Measurements from ENCODE around the gene POU3F2.

DNA sequence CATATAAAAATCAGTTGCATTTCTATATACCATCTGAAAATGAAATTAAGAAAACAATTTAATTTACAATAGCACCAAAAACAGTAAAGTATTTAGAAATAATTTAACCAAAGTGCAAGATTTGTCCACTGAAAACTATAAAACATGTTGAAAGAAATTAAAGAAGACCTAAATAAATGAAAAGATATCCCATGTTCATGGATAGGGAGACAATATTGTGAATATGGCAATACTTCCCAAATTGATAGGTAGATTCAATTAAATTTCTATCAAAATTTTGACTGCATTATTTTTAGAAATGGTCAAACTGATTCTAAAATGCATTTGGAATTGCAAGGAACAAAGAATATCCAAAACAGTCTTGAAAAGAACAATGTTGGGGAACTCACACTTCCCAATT, 17.6 kb upstream of the POU3F2 start:
- TF ChIP-seq ZNF202 (tag by site-specific recombination; IDR thresholded peaks at IDR 0.05; ENCODE audit: borderline replicate concordance), result no peak
- TF ChIP-seq, protein P1, sequence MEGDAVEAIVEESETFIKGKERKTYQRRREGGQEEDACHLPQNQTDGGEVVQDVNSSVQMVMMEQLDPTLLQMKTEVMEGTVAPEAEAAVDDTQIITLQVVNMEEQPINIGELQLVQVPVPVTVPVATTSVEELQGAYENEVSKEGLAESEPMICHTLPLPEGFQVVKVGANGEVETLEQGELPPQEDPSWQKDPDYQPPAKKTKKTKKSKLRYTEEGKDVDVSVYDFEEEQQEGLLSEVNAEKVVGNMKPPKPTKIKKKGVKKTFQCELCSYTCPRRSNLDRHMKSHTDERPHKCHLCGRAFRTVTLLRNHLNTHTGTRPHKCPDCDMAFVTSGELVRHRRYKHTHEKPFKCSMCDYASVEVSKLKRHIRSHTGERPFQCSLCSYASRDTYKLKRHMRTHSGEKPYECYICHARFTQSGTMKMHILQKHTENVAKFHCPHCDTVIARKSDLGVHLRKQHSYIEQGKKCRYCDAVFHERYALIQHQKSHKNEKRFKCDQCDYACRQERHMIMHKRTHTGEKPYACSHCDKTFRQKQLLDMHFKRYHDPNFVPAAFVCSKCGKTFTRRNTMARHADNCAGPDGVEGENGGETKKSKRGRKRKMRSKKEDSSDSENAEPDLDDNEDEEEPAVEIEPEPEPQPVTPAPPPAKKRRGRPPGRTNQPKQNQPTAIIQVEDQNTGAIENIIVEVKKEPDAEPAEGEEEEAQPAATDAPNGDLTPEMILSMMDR (tag by site-specific recombination; IDR thresholded peaks at IDR 0.05), result no peak
- no peak for TF ChIP-seq ZNF174 (tag by site-specific recombination; IDR thresholded peaks at IDR 0.05)
- no peak for TF ChIP-seq ZNF391 (tag by site-specific recombination; IDR thresholded peaks at IDR 0.05; ENCODE audit: borderline replicate concordance, low read depth)
- TF ChIP-seq ZBTB7A (tag by site-specific recombination; IDR thresholded peaks at IDR 0.05; ENCODE audit: low read depth), result no peak
- no peak for TF ChIP-seq SCRT2 (tag by site-specific recombination; IDR thresholded peaks at IDR 0.05)
- TF ChIP-seq SETDB1 (IDR thresholded peaks at IDR 0.05; ENCODE audit: insufficient read length, low read length), result no peak
- TF ChIP-seq YY1 (tag by site-specific recombination; IDR thresholded peaks at IDR 0.05), result no peak
- no peak for TF ChIP-seq ZNF629 (tag by site-specific recombination; IDR thresholded peaks at IDR 0.05)
- TF ChIP-seq, protein P2, sequence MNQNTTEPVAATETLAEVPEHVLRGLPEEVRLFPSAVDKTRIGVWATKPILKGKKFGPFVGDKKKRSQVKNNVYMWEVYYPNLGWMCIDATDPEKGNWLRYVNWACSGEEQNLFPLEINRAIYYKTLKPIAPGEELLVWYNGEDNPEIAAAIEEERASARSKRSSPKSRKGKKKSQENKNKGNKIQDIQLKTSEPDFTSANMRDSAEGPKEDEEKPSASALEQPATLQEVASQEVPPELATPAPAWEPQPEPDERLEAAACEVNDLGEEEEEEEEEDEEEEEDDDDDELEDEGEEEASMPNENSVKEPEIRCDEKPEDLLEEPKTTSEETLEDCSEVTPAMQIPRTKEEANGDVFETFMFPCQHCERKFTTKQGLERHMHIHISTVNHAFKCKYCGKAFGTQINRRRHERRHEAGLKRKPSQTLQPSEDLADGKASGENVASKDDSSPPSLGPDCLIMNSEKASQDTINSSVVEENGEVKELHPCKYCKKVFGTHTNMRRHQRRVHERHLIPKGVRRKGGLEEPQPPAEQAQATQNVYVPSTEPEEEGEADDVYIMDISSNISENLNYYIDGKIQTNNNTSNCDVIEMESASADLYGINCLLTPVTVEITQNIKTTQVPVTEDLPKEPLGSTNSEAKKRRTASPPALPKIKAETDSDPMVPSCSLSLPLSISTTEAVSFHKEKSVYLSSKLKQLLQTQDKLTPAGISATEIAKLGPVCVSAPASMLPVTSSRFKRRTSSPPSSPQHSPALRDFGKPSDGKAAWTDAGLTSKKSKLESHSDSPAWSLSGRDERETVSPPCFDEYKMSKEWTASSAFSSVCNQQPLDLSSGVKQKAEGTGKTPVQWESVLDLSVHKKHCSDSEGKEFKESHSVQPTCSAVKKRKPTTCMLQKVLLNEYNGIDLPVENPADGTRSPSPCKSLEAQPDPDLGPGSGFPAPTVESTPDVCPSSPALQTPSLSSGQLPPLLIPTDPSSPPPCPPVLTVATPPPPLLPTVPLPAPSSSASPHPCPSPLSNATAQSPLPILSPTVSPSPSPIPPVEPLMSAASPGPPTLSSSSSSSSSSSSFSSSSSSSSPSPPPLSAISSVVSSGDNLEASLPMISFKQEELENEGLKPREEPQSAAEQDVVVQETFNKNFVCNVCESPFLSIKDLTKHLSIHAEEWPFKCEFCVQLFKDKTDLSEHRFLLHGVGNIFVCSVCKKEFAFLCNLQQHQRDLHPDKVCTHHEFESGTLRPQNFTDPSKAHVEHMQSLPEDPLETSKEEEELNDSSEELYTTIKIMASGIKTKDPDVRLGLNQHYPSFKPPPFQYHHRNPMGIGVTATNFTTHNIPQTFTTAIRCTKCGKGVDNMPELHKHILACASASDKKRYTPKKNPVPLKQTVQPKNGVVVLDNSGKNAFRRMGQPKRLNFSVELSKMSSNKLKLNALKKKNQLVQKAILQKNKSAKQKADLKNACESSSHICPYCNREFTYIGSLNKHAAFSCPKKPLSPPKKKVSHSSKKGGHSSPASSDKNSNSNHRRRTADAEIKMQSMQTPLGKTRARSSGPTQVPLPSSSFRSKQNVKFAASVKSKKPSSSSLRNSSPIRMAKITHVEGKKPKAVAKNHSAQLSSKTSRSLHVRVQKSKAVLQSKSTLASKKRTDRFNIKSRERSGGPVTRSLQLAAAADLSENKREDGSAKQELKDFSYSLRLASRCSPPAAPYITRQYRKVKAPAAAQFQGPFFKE (tag by site-specific recombination; IDR thresholded peaks at IDR 0.05; ENCODE audit: borderline replicate concordance), result no peak
- TF ChIP-seq, protein P3, sequence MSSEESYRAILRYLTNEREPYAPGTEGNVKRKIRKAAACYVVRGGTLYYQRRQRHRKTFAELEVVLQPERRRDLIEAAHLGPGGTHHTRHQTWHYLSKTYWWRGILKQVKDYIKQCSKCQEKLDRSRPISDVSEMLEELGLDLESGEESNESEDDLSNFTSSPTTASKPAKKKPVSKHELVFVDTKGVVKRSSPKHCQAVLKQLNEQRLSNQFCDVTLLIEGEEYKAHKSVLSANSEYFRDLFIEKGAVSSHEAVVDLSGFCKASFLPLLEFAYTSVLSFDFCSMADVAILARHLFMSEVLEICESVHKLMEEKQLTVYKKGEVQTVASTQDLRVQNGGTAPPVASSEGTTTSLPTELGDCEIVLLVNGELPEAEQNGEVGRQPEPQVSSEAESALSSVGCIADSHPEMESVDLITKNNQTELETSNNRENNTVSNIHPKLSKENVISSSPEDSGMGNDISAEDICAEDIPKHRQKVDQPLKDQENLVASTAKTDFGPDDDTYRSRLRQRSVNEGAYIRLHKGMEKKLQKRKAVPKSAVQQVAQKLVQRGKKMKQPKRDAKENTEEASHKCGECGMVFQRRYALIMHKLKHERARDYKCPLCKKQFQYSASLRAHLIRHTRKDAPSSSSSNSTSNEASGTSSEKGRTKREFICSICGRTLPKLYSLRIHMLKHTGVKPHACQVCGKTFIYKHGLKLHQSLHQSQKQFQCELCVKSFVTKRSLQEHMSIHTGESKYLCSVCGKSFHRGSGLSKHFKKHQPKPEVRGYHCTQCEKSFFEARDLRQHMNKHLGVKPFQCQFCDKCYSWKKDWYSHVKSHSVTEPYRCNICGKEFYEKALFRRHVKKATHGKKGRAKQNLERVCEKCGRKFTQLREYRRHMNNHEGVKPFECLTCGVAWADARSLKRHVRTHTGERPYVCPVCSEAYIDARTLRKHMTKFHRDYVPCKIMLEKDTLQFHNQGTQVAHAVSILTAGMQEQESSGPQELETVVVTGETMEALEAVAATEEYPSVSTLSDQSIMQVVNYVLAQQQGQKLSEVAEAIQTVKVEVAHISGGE (tag by site-specific recombination; conservative IDR thresholded peaks at IDR 0.05; ENCODE audit: low read depth), result no peak
